K562 (cell line): ENCODE data around the gene HACD1.

Source experiments
- CAMTA2 ChIP-seq: fragments of 250-450 bp; sonication (Bioruptor Pico); conservative IDR thresholded peaks from 2 replicates; pipeline ENCODE4 v1.5.1; 2022
- CREB1 ChIP-seq, 2 experiments: sonication (generic) in 1 of 2; formaldehyde crosslinking in 1 of 2; IDR thresholded peaks; 2 replicates each; pipeline versions ENCODE4 v1.6.1 to v1.8.0; 2012 to 2022; ENCODE audit warnings: inconsistent platforms in 1 of 2, mild to moderate bottlenecking in 1 of 2, missing genetic modification reagents in 1 of 2, moderate library complexity in 1 of 2
- FIP1L1 ChIP-seq: fragments of 200-400 bp; formaldehyde crosslinking; IDR thresholded peaks from 2 replicates; pipeline ENCODE4 v1.6.1; 2018; ENCODE audit warnings: mild to moderate bottlenecking, low read depth, low read length; ENCODE audit not compliant: poor library complexity, severe bottlenecking
- HNRNPK ChIP-seq: fragments of 200-400 bp; formaldehyde crosslinking; IDR thresholded peaks from one replicate; pipeline ENCODE4 v1.6.1; 2018; ENCODE audit warnings: mild to moderate bottlenecking, low read depth, low read length; ENCODE audit not compliant: poor library complexity, severe bottlenecking
- KAT8 ChIP-seq: fragments of 450-650 bp; IDR thresholded peaks from 2 replicates; pipeline ENCODE4 v1.6.1; 2016; ENCODE audit warnings: low read depth, mild to moderate bottlenecking
- PML ChIP-seq: IDR thresholded peaks from 2 replicates; pipeline ENCODE4 v1.6.1; 2012; ENCODE audit warnings: low read length, inconsistent platforms
- POLR2AphosphoS5 ChIP-seq: IDR thresholded peaks from 2 replicates; pipeline ENCODE4 v1.6.1; 2011; ENCODE audit warnings: mild to moderate bottlenecking, low read depth, low read length, moderate library complexity; ENCODE audit not compliant: control insufficient read depth, insufficient read depth
- RFX5 ChIP-seq: IDR thresholded peaks from 2 replicates; pipeline ENCODE4 v1.6.1; 2011; ENCODE audit warnings: low read depth, mild to moderate bottlenecking, improper control_type of control experiment, low read length
- SRSF9 ChIP-seq: fragments of 200-400 bp; formaldehyde crosslinking; IDR thresholded peaks from 2 replicates; pipeline ENCODE4 v1.6.1; 2017; ENCODE audit warnings: low read depth, low read length, borderline replicate concordance
- TGIF2 ChIP-seq: sonication (generic); formaldehyde crosslinking; IDR thresholded peaks from 2 replicates; pipeline ENCODE4 v1.8.1; 2022; ENCODE audit warnings: mild to moderate bottlenecking, missing genetic modification reagents, moderate library complexity
- ZNF263 ChIP-seq: sonication (generic); formaldehyde crosslinking; IDR thresholded peaks from 2 replicates; pipeline ENCODE4 v1.8.0; 2022; ENCODE audit warnings: mild to moderate bottlenecking, missing genetic modification reagents, borderline replicate concordance
- TF ChIP-seq, protein P1 (sequence below), 3 experiments: IDR thresholded peaks in 2 of 3; conservative IDR thresholded peaks in 1 of 3; 2 replicates each; pipeline ENCODE4 v1.5.1; 2011 to 2012; ENCODE audit warnings: low read length in 3 of 3, mild to moderate bottlenecking in 3 of 3, control low read depth in 2 of 3, improper control_type of control experiment in 1 of 3, inconsistent platforms in 1 of 3, low read depth in 1 of 3, mixed read lengths in 1 of 3, moderate library complexity in 1 of 3; ENCODE audit not compliant: insufficient read depth in 2 of 3
- TF ChIP-seq, protein P2 (sequence below): fragments of 450-650 bp; IDR thresholded peaks from 2 replicates; pipeline ENCODE4 v1.6.1; 2016; ENCODE audit warnings: low read depth

DNA sequence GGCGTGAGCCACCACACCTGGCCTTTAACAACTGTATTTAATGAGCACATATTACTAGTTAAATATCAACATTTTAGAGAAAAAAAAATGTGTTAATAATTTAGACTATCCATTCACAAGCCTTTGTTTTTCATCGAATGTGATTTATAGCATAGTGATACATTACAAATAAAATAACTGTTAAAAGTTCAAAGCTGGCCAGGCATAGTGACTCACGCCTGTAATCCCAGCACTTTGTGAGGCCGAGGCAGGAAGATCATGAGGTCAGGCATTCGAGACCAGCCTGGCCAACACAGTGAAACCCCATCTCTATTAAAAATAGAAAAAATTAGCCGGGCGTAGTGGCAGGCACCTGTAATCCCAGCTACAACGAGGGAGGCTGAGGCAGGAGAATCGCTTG, 72.7 kb downstream of the HACD1 start:
- TF ChIP-seq SRSF9 (no peak), ZNF263 (no peak), FIP1L1 (no peak), POLR2AphosphoS5 (no peak), CAMTA2 (CRISPR knock-in tag) (no peak), HNRNPK (no peak), PML (no peak), RFX5 (no peak), CREB1 (IDR thresholded peaks at IDR 0.05) (no peak), CREB1 (CRISPR knock-in tag; IDR thresholded peaks at IDR 0.05) (no peak), KAT8 (no peak), TGIF2 (no peak)
- TF ChIP-seq, protein P1, sequence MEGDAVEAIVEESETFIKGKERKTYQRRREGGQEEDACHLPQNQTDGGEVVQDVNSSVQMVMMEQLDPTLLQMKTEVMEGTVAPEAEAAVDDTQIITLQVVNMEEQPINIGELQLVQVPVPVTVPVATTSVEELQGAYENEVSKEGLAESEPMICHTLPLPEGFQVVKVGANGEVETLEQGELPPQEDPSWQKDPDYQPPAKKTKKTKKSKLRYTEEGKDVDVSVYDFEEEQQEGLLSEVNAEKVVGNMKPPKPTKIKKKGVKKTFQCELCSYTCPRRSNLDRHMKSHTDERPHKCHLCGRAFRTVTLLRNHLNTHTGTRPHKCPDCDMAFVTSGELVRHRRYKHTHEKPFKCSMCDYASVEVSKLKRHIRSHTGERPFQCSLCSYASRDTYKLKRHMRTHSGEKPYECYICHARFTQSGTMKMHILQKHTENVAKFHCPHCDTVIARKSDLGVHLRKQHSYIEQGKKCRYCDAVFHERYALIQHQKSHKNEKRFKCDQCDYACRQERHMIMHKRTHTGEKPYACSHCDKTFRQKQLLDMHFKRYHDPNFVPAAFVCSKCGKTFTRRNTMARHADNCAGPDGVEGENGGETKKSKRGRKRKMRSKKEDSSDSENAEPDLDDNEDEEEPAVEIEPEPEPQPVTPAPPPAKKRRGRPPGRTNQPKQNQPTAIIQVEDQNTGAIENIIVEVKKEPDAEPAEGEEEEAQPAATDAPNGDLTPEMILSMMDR (IDR thresholded peaks at IDR 0.05 in 2 of 3, conservative IDR thresholded peaks at IDR 0.05 in 1 of 3; ENCODE audit: insufficient read depth in 2 of 3, low read depth in 1 of 3, low read length in 3 of 3) = no peak
- TF ChIP-seq, protein P2, sequence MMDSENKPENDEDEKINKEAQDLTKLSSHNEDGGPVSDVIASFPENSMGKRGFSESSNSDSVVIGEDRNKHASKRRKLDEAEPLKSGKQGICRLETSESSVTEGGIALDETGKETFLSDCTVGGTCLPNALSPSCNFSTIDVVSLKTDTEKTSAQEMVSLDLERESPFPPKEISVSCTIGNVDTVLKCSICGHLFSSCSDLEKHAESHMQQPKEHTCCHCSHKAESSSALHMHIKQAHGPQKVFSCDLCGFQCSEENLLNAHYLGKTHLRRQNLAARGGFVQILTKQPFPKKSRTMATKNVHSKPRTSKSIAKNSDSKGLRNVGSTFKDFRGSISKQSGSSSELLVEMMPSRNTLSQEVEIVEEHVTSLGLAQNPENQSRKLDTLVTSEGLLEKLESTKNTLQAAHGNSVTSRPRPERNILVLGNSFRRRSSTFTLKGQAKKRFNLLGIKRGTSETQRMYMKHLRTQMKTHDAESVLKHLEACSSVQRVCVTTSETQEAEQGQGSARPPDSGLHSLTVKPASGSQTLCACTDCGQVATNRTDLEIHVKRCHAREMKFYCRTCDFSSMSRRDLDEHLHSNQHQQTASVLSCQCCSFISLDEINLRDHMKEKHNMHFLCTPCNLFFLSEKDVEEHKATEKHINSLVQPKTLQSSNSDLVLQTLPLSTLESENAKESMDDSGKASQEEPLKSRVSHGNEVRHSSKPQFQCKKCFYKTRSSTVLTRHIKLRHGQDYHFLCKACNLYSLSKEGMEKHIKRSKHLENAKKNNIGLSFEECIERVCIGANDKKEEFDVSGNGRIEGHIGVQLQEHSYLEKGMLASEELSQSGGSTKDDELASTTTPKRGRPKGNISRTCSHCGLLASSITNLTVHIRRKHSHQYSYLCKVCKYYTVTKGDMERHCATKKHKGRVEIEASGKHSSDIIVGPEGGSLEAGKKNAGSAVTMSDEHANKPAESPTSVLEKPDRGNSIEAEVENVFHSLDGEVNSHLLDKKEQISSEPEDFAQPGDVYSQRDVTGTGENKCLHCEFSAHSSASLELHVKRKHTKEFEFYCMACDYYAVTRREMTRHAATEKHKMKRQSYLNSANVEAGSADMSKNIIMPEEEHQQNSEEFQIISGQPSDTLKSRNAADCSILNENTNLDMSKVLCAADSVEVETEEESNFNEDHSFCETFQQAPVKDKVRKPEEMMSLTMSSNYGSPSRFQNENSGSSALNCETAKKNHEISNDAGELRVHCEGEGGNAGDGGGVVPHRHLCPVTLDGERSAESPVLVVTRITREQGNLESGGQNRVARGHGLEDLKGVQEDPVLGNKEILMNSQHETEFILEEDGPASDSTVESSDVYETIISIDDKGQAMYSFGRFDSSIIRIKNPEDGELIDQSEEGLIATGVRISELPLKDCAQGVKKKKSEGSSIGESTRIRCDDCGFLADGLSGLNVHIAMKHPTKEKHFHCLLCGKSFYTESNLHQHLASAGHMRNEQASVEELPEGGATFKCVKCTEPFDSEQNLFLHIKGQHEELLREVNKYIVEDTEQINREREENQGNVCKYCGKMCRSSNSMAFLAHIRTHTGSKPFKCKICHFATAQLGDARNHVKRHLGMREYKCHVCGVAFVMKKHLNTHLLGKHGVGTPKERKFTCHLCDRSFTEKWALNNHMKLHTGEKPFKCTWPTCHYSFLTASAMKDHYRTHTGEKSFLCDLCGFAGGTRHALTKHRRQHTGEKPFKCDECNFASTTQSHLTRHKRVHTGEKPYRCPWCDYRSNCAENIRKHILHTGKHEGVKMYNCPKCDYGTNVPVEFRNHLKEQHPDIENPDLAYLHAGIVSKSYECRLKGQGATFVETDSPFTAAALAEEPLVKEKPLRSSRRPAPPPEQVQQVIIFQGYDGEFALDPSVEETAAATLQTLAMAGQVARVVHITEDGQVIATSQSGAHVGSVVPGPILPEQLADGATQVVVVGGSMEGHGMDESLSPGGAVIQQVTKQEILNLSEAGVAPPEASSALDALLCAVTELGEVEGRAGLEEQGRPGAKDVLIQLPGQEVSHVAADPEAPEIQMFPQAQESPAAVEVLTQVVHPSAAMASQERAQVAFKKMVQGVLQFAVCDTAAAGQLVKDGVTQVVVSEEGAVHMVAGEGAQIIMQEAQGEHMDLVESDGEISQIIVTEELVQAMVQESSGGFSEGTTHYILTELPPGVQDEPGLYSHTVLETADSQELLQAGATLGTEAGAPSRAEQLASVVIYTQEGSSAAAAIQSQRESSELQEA = no peak
